MM.1S (cell line): Measurements from ENCODE around the gene KRT80.
A peak's percentile ranks its signal among the peaks of the same experiment; 100 is the strongest.

Experiments used
- DNase-seq: peaks from one replicate; pipeline ENCODE4 v3.0.0-alpha.2; 2015
- H2AFZ ChIP-seq: fragments of 300-600 bp; sonication (generic); 2 replicates; pipeline ENCODE4 v1.6.0; 2016; ENCODE audit warnings: antibody characterized with exemption, low read length
- H3F3A ChIP-seq: fragments of 300-600 bp; sonication (generic); 2 replicates; pipeline ENCODE4 v1.6.1; 2016; ENCODE audit warnings: mild to moderate bottlenecking, antibody characterized with exemption, low read length, moderate library complexity, mixed read lengths; ENCODE audit not compliant: insufficient read depth
- H3K27ac ChIP-seq: fragments of 300-600 bp; sonication (generic); 2 replicates; pipeline ENCODE4 v1.5.1; 2016; ENCODE audit warnings: mild to moderate bottlenecking, low read length
- H3K27me3 ChIP-seq: fragments of 300-600 bp; sonication (generic); replicated peaks from 2 replicates; pipeline ENCODE4 v1.6.0; 2016; ENCODE audit warnings: low read length; ENCODE audit not compliant: insufficient read depth
- H3K36me3 ChIP-seq: fragments of 300-600 bp; sonication (generic); replicated peaks from 2 replicates; pipeline ENCODE4 v1.6.1; 2016; ENCODE audit warnings: mild to moderate bottlenecking, low read length, mixed read lengths; ENCODE audit not compliant: insufficient read depth
- H3K4me1 ChIP-seq: fragments of 300-600 bp; sonication (generic); 2 replicates; pipeline ENCODE4 v1.6.1; 2016; ENCODE audit warnings: low read length, mixed read lengths
- H3K4me2 ChIP-seq: fragments of 300-600 bp; sonication (generic); 2 replicates; pipeline ENCODE4 v1.6.0; 2016; ENCODE audit warnings: low read depth, low read length
- H3K4me3 ChIP-seq: fragments of 300-600 bp; sonication (generic); 2 replicates; pipeline ENCODE4 v1.5.1; 2016; ENCODE audit warnings: low read length, mixed read lengths
- H3K79me2 ChIP-seq: fragments of 300-600 bp; sonication (generic); 2 replicates; pipeline ENCODE4 v1.6.1; 2016; ENCODE audit warnings: mixed run types, low read length, mixed read lengths
- H3K9ac ChIP-seq: fragments of 300-600 bp; sonication (generic); 2 replicates; pipeline ENCODE4 v1.6.1; 2016; ENCODE audit warnings: low read length, mixed read lengths
- H3K9me2 ChIP-seq: fragments of 300-600 bp; sonication (generic); replicated peaks from 2 replicates; pipeline ENCODE4 v1.6.1; 2016; ENCODE audit warnings: mild to moderate bottlenecking, low read length, mixed read lengths; ENCODE audit not compliant: insufficient read depth
- H3K9me3 ChIP-seq: fragments of 300-600 bp; sonication (generic); replicated peaks from 2 replicates; pipeline ENCODE4 v1.6.1; 2016; ENCODE audit warnings: mild to moderate bottlenecking, low read length, mixed read lengths; ENCODE audit not compliant: insufficient read depth
- H4K20me1 ChIP-seq: fragments of 300-600 bp; sonication (generic); 2 replicates; pipeline ENCODE4 v1.6.1; 2016; ENCODE audit warnings: mild to moderate bottlenecking, low read length, moderate library complexity, mixed read lengths; ENCODE audit not compliant: insufficient read depth
- EZH2 ChIP-seq: fragments of 300-600 bp; sonication (generic); optimal IDR thresholded peaks from 2 replicates; pipeline ENCODE3; 2017; ENCODE audit warnings: low read depth, mild to moderate bottlenecking, antibody characterized with exemption, low read length, mixed read lengths
- EZH2phosphoT487 ChIP-seq: fragments of 300-600 bp; sonication (generic); IDR thresholded peaks from 2 replicates; pipeline ENCODE4 v1.6.1; 2018; ENCODE audit warnings: antibody characterized with exemption, low read length
- TF ChIP-seq, protein P1 (sequence below): fragments of 300-600 bp; sonication (generic); IDR thresholded peaks from 2 replicates; pipeline ENCODE4 v1.5.1; 2016; ENCODE audit warnings: antibody characterized with exemption, low read length, mixed read lengths

The KRT80 gene

DNA sequence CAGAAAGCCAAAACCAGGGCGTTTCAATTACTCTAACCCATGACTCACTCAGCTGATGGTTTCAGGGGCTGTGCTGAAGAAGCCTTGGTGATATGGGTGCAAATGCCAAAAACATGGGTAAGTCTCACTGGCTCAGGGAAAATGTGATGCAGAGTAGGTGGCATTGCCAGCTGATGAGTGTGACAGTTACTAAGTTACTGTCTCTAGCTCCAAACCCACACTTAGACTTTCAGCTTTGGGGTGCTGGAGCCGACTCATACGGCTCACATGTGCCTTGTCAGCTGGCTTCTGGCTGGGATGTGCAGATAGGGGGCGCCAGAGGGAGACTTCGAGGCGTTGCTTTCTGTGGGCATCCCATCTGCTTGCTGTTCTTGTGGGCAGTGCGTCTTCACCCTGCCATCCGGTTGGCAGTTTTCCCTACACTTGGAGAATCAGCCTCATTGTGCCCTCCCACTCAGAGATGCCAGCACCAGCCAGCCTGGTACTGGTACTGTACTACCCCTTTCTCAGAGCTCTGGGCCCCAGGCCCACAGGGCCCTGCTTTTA, 30.2 kb upstream of the KRT80 start:
- no peaks in the 10 kb centered on the region for H3K79me2 ChIP-seq

DNA sequence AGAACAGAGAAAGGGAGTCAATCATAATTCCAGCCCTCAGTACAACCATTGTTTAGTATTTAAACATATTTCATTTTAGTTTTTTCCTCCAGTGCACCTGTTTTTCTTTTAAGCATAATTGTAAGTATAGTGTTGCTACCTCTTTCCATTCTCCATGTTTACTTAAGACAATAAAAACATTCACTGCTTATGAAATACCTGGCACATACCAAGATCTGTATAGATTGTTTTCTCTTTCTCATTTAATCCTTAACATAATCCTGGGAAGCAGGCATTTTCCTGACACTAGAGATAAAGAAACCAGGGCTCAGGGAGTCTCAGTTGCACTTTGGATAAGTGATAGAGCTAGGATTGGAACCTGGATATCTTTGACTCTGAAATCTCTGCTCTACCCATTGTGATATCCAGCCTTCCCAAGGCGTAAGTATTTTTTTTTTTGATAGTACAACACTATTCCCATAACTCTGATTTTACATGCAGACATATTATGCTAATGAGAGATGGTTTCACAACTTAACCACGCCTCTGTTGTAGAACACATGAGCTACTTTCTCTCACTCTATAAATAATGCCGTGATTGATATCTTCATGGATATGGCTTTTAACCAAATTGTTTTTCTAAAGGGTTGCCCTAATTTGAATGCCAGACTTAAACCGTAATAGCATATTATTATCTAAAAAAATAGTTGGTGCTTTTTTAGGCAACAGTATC, 29.4 kb upstream of the KRT80 start:
- no peaks in the 10 kb centered on the region for H3K9me3 ChIP-seq
- H3K27me3 ChIP-seq, result peaks cover 35% of the 10 kb centered on the region
- DNase-seq, result no peak
- no peak overlapping the region for H3K4me3 ChIP-seq
- no peak overlapping the region for H2AFZ ChIP-seq
- no peaks in the 10 kb centered on the region for H3K79me2 ChIP-seq
- H4K20me1 ChIP-seq, result no peaks in the 10 kb centered on the region
- TF ChIP-seq, protein P1, sequence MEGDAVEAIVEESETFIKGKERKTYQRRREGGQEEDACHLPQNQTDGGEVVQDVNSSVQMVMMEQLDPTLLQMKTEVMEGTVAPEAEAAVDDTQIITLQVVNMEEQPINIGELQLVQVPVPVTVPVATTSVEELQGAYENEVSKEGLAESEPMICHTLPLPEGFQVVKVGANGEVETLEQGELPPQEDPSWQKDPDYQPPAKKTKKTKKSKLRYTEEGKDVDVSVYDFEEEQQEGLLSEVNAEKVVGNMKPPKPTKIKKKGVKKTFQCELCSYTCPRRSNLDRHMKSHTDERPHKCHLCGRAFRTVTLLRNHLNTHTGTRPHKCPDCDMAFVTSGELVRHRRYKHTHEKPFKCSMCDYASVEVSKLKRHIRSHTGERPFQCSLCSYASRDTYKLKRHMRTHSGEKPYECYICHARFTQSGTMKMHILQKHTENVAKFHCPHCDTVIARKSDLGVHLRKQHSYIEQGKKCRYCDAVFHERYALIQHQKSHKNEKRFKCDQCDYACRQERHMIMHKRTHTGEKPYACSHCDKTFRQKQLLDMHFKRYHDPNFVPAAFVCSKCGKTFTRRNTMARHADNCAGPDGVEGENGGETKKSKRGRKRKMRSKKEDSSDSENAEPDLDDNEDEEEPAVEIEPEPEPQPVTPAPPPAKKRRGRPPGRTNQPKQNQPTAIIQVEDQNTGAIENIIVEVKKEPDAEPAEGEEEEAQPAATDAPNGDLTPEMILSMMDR, result no peak
- no peak for TF ChIP-seq EZH2
- no peak for TF ChIP-seq EZH2phosphoT487
- no peaks in the 10 kb centered on the region for H3K9me2 ChIP-seq
- no peak overlapping the region for H3K4me2 ChIP-seq
- H3F3A ChIP-seq, result no peaks in the 10 kb centered on the region
- H3K4me1 ChIP-seq, result no peaks in the 10 kb centered on the region
- H3K9ac ChIP-seq, result no peak overlapping the region
- H3K36me3 ChIP-seq, result no peaks in the 10 kb centered on the region
- no peak overlapping the region for H3K27ac ChIP-seq

More for the DNA sequence above, 30.2 kb upstream of the KRT80 start:
- Histone ChIP-seq H3K27me3 (peaks cover 42% of the 10 kb centered on the region), H3K9me3 (no peaks in the 10 kb centered on the region), H3K36me3 (no peaks in the 10 kb centered on the region), H3F3A (no peaks in the 10 kb centered on the region), H4K20me1 (no peaks in the 10 kb centered on the region), H3K4me1 (no peaks in the 10 kb centered on the region), H3K27ac (no peak overlapping the region), H2AFZ (no peak overlapping the region), H3K9me2 (no peaks in the 10 kb centered on the region), H3K9ac (no peak overlapping the region), H3K4me3 (no peak overlapping the region), H3K4me2 (no peak overlapping the region)
- DNase-seq, result peak; percentile 39
- TF ChIP-seq EZH2, result no peak
- TF ChIP-seq, protein P1, result peak; percentile 51
- TF ChIP-seq EZH2phosphoT487, result no peak

DNA sequence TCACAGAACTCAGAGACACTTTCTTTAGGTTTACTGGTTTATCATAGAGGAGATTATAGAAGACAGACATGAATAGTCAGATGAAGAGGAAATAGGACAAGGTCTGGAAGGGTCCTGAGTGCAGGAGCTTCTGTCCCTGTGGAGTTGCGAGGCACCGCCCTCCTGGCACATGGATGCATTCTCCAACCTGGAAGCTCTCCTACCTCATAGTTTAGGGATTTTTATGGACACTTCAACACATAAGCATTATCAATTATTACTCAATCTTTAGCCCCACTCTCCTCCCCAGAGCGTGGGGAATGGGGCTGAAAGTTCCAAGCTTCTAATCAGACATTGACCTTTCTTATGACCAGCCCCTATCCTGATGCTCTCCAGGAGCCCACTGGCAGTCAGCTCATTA, 28.7 kb upstream of the KRT80 start:
- Histone ChIP-seq H2AFZ (no peak overlapping the region), H3K9ac (no peak overlapping the region), H4K20me1 (no peaks in the 10 kb centered on the region), H3F3A (no peaks in the 10 kb centered on the region), H3K4me3 (no peak overlapping the region), H3K4me2 (no peak overlapping the region), H3K9me3 (no peaks in the 10 kb centered on the region), H3K4me1 (no peaks in the 10 kb centered on the region), H3K9me2 (no peaks in the 10 kb centered on the region), H3K79me2 (no peaks in the 10 kb centered on the region), H3K27me3 (peaks cover 27% of the 10 kb centered on the region), H3K36me3 (no peaks in the 10 kb centered on the region), H3K27ac (no peak overlapping the region)
- no peak for DNase-seq
- TF ChIP-seq EZH2phosphoT487, result no peak
- TF ChIP-seq, protein P1, result no peak
- TF ChIP-seq EZH2, result no peak
